HT-29 (cell line): Measurements from ENCODE around the gene HRNR. TPM values are rescaled to one million over a fixed set of nuclear protein-coding genes. Genes with fewer than 3 reads are reported as not detected.
A peak's percentile ranks its signal among the peaks of the same experiment; 100 is the strongest.
"Not testable (repeated sequence)": the region's sequence is repeated elsewhere in the genome, so short reads cannot be mapped to it uniquely, and the experiment has no call there.

Experiments used
- DNase-seq: peaks from one replicate; pipeline ENCODE4 v3.0.0-alpha.2; 2015; ENCODE audit warnings: low spot score
- total RNA-seq: library from RNA; depleted of rRNA; stranded (reverse); fragments of >200 nt; shearing (Covaris generic); gene quantifications from 2 replicates; pipeline ENCODE4 v1.2.3, GENCODE V29; 2014; rRNA removed

The HRNR gene
- total RNA-seq = not detected in 2 replicates

- DNase-seq = no peak
Measured at GRCh38 chr1:152224093-152224492, at the start of gene HRNR. HRNR (minus strand) TSS chr1:152224193; CDS start chr1:152223253, 940 bp downstream.

GRCh38 chr1:152256394-152256793 is 32.4 kb upstream of the HRNR start:
- not testable (repeated sequence) for DNase-seq

- no peak for DNase-seq
Measured at GRCh38 chr1:152252157-152252556, 28.2 kb upstream of the HRNR start.

GRCh38 chr1:152251391-152251790 is 27.4 kb upstream of the HRNR start:
- no peak for DNase-seq

- DNase-seq = no peak
Measured at GRCh38 chr1:152247316-152247715, 23.3 kb upstream of the HRNR start.

- no peak for DNase-seq
Measured at GRCh38 chr1:152244576-152245273, 20.7 kb upstream of the HRNR start.

GRCh38 chr1:152237093-152237492 is 13.1 kb upstream of the HRNR start:
- no peak for DNase-seq

- DNase-seq = no peak
Measured at GRCh38 chr1:152228831-152229230, 4.8 kb upstream of the HRNR start.

- DNase-seq = peak; percentile 2
Measured at GRCh38 chr1:152227310-152227928, 3.4 kb upstream of the HRNR start.

GRCh38 chr1:152225678-152226077 is 1.7 kb upstream of the HRNR start:
- no peak for DNase-seq

- no peak for DNase-seq
Measured at GRCh38 chr1:152220166-152221163, 3.5 kb downstream of the HRNR start.

- not testable (repeated sequence) for DNase-seq
Measured at GRCh38 chr1:152219438-152219837, 4.6 kb downstream of the HRNR start.

- DNase-seq = no peak
Measured at GRCh38 chr1:152218762-152219436, 5.1 kb downstream of the HRNR start.

GRCh38 chr1:152215604-152216003 is 8.4 kb downstream of the HRNR start:
- not testable (repeated sequence) for DNase-seq

GRCh38 chr1:152214911-152215310 is 9.1 kb downstream of the HRNR start:
- DNase-seq = not testable (repeated sequence)

GRCh38 chr1:152198982-152199381 is 25.0 kb downstream of the HRNR start:
- no peak for DNase-seq

- no peak for DNase-seq
Measured at GRCh38 chr1:152197361-152197941, 26.5 kb downstream of the HRNR start.

GRCh38 chr1:152191711-152192110 is 32.3 kb downstream of the HRNR start:
- no peak for DNase-seq

GRCh38 chr1:152191260-152191659 is 32.7 kb downstream of the HRNR start:
- no peak for DNase-seq

- DNase-seq = no peak
Measured at GRCh38 chr1:152190589-152190988, 33.4 kb downstream of the HRNR start.
